WTC11 (cell line): ENCODE results near the gene GID8. TPM values are rescaled to one million over a fixed set of nuclear protein-coding genes. Genes with fewer than 3 reads are reported as not detected.

Source experiments
- ATAC-seq: fragments of 200-7000 bp; cut with Tn5 transposase; 2 replicates; pipeline ENCODE4 v1.10.0; 2021; ENCODE audit warnings: mild to moderate bottlenecking, moderate library complexity
- CTCF ChIA-PET: fragments of 300-600 bp; sonication (Branson Sonifier 250); formaldehyde crosslinking; loops from one replicate; lab custom pipeline; 2021; ENCODE audit warnings: antibody characterized with exemption; lab: Charles Lee
- POLR2A ChIA-PET: fragments of 350-600 bp; sonication (Branson Sonifier 250); formaldehyde crosslinking; loops from one replicate; lab custom pipeline; 2021; ENCODE audit warnings: antibody characterized with exemption; lab: Charles Lee
- DNase-seq: peaks from one replicate; pipeline ENCODE4 v3.0.0; 2021; ENCODE audit warnings: low spot score
- H3K27ac Mint-ChIP-seq: 2 replicates; pipeline ENCODE4 v1.8.0; 2021; ENCODE audit warnings: mixed read lengths
- H3K27me3 Mint-ChIP-seq: 2 replicates; pipeline ENCODE4 v1.8.0; 2021; ENCODE audit warnings: low read depth, mild to moderate bottlenecking, moderate library complexity, mixed read lengths
- H3K36me3 Mint-ChIP-seq: 2 replicates; pipeline ENCODE4 v1.8.0; 2021; ENCODE audit warnings: mixed read lengths
- H3K4me1 Mint-ChIP-seq: 2 replicates; pipeline ENCODE4 v1.8.0; 2022; ENCODE audit warnings: mixed read lengths
- H3K4me3 Mint-ChIP-seq: 2 replicates; pipeline ENCODE4 v1.8.0; 2021; ENCODE audit warnings: mild to moderate bottlenecking, moderate library complexity, mixed read lengths
- H3K9me3 Mint-ChIP-seq: 2 replicates; pipeline ENCODE4 v1.8.0; 2021; ENCODE audit warnings: mixed read lengths
- CDX4 ChIP-seq: fragments of 250-450 bp; sonication (Bioruptor Pico); IDR thresholded peaks from 2 replicates; pipeline ENCODE4 v1.9.0; 2021; ENCODE audit warnings: moderate library complexity, mild to moderate bottlenecking, inconsistent platforms, borderline replicate concordance
- CREB1 ChIP-seq: sonication (generic); formaldehyde crosslinking; IDR thresholded peaks from 2 replicates; pipeline ENCODE4 v1.8.0; 2023; ENCODE audit warnings: mild to moderate bottlenecking, missing genetic modification reagents
- EMX1 ChIP-seq: fragments of 250-450 bp; sonication (Bioruptor Pico); IDR thresholded peaks from 2 replicates; pipeline ENCODE4 v1.8.0; 2021; ENCODE audit warnings: mild to moderate bottlenecking
- ERG ChIP-seq: fragments of 250-450 bp; sonication (Bioruptor Pico); IDR thresholded peaks from 2 replicates; pipeline ENCODE4 v1.8.0; 2021; ENCODE audit warnings: mild to moderate bottlenecking
- GTF2I ChIP-seq: fragments of 250-450 bp; sonication (Bioruptor Pico); conservative IDR thresholded peaks from 2 replicates; pipeline ENCODE4 v1.4.0; 2021; ENCODE audit warnings: mild to moderate bottlenecking
- NFATC4 ChIP-seq: fragments of 250-450 bp; sonication (Bioruptor Pico); IDR thresholded peaks from 2 replicates; pipeline ENCODE4 v1.9.0; 2021; ENCODE audit warnings: mild to moderate bottlenecking
- TCF7 ChIP-seq: sonication (generic); formaldehyde crosslinking; IDR thresholded peaks from 2 replicates; pipeline ENCODE4 v1.8.0; 2022; ENCODE audit warnings: mild to moderate bottlenecking, low read depth, missing genetic modification reagents, moderate library complexity
- ZMAT4 ChIP-seq: fragments of 250-450 bp; sonication (Bioruptor Pico); IDR thresholded peaks from 2 replicates; pipeline ENCODE4 v1.9.0; 2021; ENCODE audit warnings: mild to moderate bottlenecking
- ZNF263 ChIP-seq: sonication (generic); formaldehyde crosslinking; IDR thresholded peaks from 2 replicates; pipeline ENCODE4 v1.8.1; 2022; ENCODE audit warnings: low read depth, mild to moderate bottlenecking, moderate library complexity, missing genetic modification reagents
- ZNF416 ChIP-seq: fragments of 250-450 bp; sonication (Bioruptor Pico); IDR thresholded peaks from 2 replicates; pipeline ENCODE4 v1.9.0; 2021; ENCODE audit warnings: mild to moderate bottlenecking, inconsistent platforms
- total RNA-seq: library from RNA; stranded (reverse); gene quantifications from 3 replicates; pipeline ENCODE4 v1.2.3, GENCODE V29; 2021
- TF ChIP-seq, protein P1 (sequence below): sonication (generic); formaldehyde crosslinking; IDR thresholded peaks from 2 replicates; pipeline ENCODE4 v1.8.0; 2022; ENCODE audit warnings: missing genetic modification reagents
- TF ChIP-seq, protein P2 (sequence below): sonication (generic); formaldehyde crosslinking; IDR thresholded peaks from 2 replicates; pipeline ENCODE4 v1.8.0; 2023; ENCODE audit warnings: missing genetic modification reagents
- TF ChIP-seq, protein P3 (sequence below): sonication (generic); formaldehyde crosslinking; IDR thresholded peaks from 2 replicates; pipeline ENCODE4 v1.8.1; 2023; ENCODE audit warnings: mild to moderate bottlenecking, missing genetic modification reagents, borderline replicate concordance
- TF ChIP-seq, protein P4 (sequence below): sonication (generic); formaldehyde crosslinking; IDR thresholded peaks from 2 replicates; pipeline ENCODE4 v1.8.0; 2023; ENCODE audit warnings: mild to moderate bottlenecking, missing genetic modification reagents

Gene GID8
- total RNA-seq, 1 experiment from 2014 or later = 70.2 TPM

DNA sequence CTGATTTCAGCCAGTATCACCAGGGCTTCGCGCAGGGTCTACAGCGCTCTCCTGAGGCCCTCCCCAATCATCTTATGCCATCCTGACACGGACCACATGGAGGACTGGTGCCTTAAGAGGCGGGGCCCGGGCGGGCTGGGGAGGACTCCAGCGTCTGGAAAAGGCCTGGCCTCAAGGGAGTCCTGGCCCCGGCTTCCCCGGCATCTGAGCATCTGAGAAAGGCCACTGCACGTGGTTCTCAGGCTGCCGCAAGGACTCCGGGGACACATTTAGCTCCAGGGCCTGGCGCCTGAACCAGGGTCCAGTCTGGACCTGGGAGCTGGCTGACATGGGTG is 47.5 kb downstream of the GID8 start (continued):
- TF ChIP-seq, protein P1, sequence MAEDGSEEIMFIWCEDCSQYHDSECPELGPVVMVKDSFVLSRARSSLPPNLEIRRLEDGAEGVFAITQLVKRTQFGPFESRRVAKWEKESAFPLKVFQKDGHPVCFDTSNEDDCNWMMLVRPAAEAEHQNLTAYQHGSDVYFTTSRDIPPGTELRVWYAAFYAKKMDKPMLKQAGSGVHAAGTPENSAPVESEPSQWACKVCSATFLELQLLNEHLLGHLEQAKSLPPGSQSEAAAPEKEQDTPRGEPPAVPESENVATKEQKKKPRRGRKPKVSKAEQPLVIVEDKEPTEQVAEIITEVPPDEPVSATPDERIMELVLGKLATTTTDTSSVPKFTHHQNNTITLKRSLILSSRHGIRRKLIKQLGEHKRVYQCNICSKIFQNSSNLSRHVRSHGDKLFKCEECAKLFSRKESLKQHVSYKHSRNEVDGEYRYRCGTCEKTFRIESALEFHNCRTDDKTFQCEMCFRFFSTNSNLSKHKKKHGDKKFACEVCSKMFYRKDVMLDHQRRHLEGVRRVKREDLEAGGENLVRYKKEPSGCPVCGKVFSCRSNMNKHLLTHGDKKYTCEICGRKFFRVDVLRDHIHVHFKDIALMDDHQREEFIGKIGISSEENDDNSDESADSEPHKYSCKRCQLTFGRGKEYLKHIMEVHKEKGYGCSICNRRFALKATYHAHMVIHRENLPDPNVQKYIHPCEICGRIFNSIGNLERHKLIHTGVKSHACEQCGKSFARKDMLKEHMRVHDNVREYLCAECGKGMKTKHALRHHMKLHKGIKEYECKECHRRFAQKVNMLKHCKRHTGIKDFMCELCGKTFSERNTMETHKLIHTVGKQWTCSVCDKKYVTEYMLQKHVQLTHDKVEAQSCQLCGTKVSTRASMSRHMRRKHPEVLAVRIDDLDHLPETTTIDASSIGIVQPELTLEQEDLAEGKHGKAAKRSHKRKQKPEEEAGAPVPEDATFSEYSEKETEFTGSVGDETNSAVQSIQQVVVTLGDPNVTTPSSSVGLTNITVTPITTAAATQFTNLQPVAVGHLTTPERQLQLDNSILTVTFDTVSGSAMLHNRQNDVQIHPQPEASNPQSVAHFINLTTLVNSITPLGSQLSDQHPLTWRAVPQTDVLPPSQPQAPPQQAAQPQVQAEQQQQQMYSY (CRISPR knock-in tag) = no peak
- no peak for TF ChIP-seq NFATC4
- TF ChIP-seq, protein P2, sequence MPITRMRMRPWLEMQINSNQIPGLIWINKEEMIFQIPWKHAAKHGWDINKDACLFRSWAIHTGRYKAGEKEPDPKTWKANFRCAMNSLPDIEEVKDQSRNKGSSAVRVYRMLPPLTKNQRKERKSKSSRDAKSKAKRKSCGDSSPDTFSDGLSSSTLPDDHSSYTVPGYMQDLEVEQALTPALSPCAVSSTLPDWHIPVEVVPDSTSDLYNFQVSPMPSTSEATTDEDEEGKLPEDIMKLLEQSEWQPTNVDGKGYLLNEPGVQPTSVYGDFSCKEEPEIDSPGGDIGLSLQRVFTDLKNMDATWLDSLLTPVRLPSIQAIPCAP (CRISPR knock-in tag) = no peak
- TF ChIP-seq TCF7 (CRISPR knock-in tag) = no peak
- TF ChIP-seq CDX4 (CRISPR knock-in tag) = no peak
- no peak for TF ChIP-seq ZNF416
- TF ChIP-seq, protein P3, sequence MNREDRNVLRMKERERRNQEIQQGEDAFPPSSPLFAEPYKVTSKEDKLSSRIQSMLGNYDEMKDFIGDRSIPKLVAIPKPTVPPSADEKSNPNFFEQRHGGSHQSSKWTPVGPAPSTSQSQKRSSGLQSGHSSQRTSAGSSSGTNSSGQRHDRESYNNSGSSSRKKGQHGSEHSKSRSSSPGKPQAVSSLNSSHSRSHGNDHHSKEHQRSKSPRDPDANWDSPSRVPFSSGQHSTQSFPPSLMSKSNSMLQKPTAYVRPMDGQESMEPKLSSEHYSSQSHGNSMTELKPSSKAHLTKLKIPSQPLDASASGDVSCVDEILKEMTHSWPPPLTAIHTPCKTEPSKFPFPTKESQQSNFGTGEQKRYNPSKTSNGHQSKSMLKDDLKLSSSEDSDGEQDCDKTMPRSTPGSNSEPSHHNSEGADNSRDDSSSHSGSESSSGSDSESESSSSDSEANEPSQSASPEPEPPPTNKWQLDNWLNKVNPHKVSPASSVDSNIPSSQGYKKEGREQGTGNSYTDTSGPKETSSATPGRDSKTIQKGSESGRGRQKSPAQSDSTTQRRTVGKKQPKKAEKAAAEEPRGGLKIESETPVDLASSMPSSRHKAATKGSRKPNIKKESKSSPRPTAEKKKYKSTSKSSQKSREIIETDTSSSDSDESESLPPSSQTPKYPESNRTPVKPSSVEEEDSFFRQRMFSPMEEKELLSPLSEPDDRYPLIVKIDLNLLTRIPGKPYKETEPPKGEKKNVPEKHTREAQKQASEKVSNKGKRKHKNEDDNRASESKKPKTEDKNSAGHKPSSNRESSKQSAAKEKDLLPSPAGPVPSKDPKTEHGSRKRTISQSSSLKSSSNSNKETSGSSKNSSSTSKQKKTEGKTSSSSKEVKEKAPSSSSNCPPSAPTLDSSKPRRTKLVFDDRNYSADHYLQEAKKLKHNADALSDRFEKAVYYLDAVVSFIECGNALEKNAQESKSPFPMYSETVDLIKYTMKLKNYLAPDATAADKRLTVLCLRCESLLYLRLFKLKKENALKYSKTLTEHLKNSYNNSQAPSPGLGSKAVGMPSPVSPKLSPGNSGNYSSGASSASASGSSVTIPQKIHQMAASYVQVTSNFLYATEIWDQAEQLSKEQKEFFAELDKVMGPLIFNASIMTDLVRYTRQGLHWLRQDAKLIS (CRISPR knock-in tag) = no peak
- TF ChIP-seq ERG (CRISPR knock-in tag) = no peak
- TF ChIP-seq, all 79 proteins: peak for 0

DNA sequence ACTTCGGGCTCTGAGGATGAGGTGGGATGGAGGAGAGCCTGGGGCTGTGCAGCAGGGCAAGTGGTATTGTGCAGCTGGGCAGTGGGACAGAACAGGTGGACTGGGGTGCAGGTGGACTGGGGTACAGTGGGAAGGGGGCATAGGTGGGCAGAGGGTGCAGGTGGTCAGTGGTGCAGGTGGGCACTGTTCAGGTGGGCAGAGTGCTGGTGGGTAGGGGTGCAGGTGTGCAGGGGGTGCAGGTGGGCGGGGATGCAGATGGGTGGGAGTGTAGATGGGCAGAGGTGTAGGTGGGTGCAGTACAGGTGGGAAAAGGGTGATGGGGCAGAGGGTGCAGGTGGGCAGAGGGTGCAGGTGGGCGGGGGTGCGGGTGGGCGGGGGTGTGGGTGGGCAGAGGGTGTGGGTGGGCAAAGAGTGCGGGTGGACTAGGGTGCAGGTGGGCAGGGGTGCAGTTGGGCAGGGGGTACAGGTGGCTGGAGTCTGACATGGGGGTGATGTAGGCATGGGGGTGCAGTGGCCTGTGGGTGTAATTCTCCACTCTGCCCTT is 48.4 kb downstream of the GID8 start:
- H3K27me3 Mint-ChIP-seq = no peaks in the 10 kb centered on the region; the same call in 1 of the 2 replicates
- H3K9me3 Mint-ChIP-seq = no peaks in the 10 kb centered on the region
- TF ChIP-seq EMX1 (CRISPR knock-in tag) (no peak), CREB1 (CRISPR knock-in tag) (no peak), GTF2I (CRISPR knock-in tag) (no peak), ZMAT4 (CRISPR knock-in tag) (no peak), ZNF263 (no peak)
- TF ChIP-seq, protein P4, sequence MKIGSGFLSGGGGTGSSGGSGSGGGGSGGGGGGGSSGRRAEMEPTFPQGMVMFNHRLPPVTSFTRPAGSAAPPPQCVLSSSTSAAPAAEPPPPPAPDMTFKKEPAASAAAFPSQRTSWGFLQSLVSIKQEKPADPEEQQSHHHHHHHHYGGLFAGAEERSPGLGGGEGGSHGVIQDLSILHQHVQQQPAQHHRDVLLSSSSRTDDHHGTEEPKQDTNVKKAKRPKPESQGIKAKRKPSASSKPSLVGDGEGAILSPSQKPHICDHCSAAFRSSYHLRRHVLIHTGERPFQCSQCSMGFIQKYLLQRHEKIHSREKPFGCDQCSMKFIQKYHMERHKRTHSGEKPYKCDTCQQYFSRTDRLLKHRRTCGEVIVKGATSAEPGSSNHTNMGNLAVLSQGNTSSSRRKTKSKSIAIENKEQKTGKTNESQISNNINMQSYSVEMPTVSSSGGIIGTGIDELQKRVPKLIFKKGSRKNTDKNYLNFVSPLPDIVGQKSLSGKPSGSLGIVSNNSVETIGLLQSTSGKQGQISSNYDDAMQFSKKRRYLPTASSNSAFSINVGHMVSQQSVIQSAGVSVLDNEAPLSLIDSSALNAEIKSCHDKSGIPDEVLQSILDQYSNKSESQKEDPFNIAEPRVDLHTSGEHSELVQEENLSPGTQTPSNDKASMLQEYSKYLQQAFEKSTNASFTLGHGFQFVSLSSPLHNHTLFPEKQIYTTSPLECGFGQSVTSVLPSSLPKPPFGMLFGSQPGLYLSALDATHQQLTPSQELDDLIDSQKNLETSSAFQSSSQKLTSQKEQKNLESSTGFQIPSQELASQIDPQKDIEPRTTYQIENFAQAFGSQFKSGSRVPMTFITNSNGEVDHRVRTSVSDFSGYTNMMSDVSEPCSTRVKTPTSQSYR = no peak
- H3K4me1 Mint-ChIP-seq = peaks cover 30% of the 10 kb centered on the region
- H3K4me3 Mint-ChIP-seq = no peak overlapping the region
- no peak for DNase-seq
- no peak overlapping the region for H3K27ac Mint-ChIP-seq
- POLR2A ChIA-PET = no interaction called here
- ATAC-seq = no peak
- CTCF ChIA-PET = interaction anchor here (1.3 kb wide), 1 partner anchor 9 kb away, joined by 5 read pairs; no protein-coding TSS in a partner anchor
- no peaks in the 10 kb centered on the region for H3K36me3 Mint-ChIP-seq
